ENCODE results near the gene ADI1. TPM values are rescaled to one million over a fixed set of nuclear protein-coding genes. Genes with fewer than 3 reads are reported as not detected.

The ADI1 gene
- total and polyA plus RNA-seq, 2 of the 8 experiments (the other 6 are each of a cell fraction or from before 2014, with no cell fraction given): 12.2 to 40.2 TPM

DNA sequence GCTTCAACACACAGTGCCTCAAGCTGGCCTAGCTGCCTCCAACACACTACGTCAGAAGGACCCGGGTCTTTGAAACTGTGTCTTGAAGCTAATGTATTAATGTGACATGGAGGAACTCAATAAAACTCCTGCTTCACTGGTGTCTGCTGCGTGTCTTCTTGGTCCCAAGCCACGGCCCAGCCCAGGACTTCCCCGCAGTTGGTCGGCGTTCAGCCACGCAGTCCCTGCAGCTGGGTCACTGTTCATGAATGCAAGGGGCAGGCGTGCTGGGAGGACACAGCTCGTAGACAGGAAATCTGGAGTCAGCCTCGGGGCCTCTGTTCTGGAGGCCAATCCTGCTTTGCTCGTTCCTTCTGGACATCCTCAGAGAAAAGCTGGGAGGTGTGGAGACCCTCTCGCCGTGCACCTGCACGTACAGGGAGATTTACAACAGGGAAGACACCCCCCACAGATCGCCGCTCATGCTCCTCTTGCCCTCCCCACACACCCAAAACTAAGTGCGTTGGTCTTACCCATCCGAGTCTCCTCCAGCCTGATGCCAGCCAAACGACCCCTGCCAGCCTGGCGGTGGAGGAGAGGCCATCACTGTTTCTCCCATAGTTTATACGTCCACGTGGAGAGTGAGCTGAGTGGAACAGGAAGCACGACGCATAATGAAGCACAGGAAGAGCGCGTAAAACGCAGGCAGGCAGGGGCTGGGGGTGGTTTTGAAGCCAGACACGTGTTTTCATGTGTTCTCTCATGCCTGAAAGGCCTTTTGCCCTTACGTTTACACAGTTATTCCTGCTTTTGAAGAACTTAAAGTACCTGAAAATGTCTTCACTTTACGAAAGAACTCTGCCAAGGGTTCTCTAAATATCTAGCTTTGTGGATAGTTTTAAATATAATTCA is 39.7 kb downstream of the ADI1 start:
- Histone ChIP-seq H3K56ac (replicated peaks; ENCODE audit: insufficient read length, low read depth, low read length) (no peak overlapping the region), H3K36me3 (ENCODE audit: control insufficient read depth in 2 of 4, insufficient read depth in 4 of 4, low read length in 3 of 4) (peaks cover 0 to 16% (median 0%) of the 10 kb centered on the region in 4 experiments; a peak in 3 of 8 replicates), H3K18ac (ENCODE audit: extremely low read depth, low read length) (no peak overlapping the region), H2BK15ac (ENCODE audit: low read length) (no peak overlapping the region), H4K8ac (ENCODE audit: extremely low read depth, insufficient read depth, low read length) (peak overlapping the region; percentile 12; the same call in 1 of the 2 replicates), H3K4ac (replicated peaks; ENCODE audit: insufficient read length, low read depth, low read length) (no peak overlapping the region), H2AK5ac (ENCODE audit: low read depth, low read length) (no peak overlapping the region), H4K20me1 (replicated peaks in 1 of 2; ENCODE audit: control insufficient read depth in 1 of 2, insufficient read depth in 2 of 2, low read length in 2 of 2) (no peaks in the 10 kb centered on the region), H3K23me2 (ENCODE audit: low read depth, low read length) (0 out of 2 replicates have a peak, but pooled peaks cover 2% of the 10 kb centered on the region), H3K27ac (ENCODE audit: low read depth, low read length) (no peak overlapping the region), H2AFZ (ENCODE audit: low read length) (no peak overlapping the region), H3K9me3 (ENCODE audit: insufficient read depth in 2 of 2, low read depth in 1 of 2, low read length in 1 of 2) (no peaks in the 10 kb centered on the region), H3K4me2 (ENCODE audit: insufficient read depth in 1 of 2, low read depth in 2 of 2, low read length in 2 of 2) (no peak overlapping the region), H3K14ac (ENCODE audit: insufficient read length) (no peak overlapping the region), H3K79me1 (ENCODE audit: low read depth, low read length) (no peaks in the 10 kb centered on the region), H2BK120ac (replicated peaks; ENCODE audit: low read depth, low read length) (no peak overlapping the region), H2BK12ac (ENCODE audit: low read depth, low read length) (no peak overlapping the region), H3K27me3 (replicated peaks in 1 of 4; ENCODE audit: control insufficient read depth in 3 of 4, extremely low read depth in 1 of 4, insufficient read depth in 3 of 4, low read length in 3 of 4) (no peaks in the 10 kb centered on the region), H3K79me2 (ENCODE audit: control insufficient read depth in 1 of 2, insufficient read depth in 2 of 2, low read length in 2 of 2) (no peaks in the 10 kb centered on the region), H2BK20ac (ENCODE audit: low read length) (no peak overlapping the region), H3K9ac (replicated peaks in 1 of 4; ENCODE audit: extremely low read depth in 1 of 4, low read depth in 3 of 4, low read length in 3 of 4) (no peak overlapping the region), H3K4me3 (ENCODE audit: extremely low read depth in 1 of 4, insufficient read depth in 2 of 4, low read depth in 3 of 4, low read length in 4 of 4) (no peak overlapping the region), H2BK5ac (ENCODE audit: low read depth, low read length) (no peak overlapping the region), H4K5ac (ENCODE audit: insufficient read length, low read depth, low read length) (no peak overlapping the region), H3K23ac (ENCODE audit: insufficient read length) (no peak overlapping the region), H4K91ac (replicated peaks; ENCODE audit: insufficient read length, low read length) (no peak overlapping the region), H3K4me1 (replicated peaks in 1 of 4; ENCODE audit: control insufficient read depth in 3 of 4, insufficient read depth in 4 of 4, low read length in 3 of 4) (no peaks in the 10 kb centered on the region; a peak in 1 of 7 replicates)
- no peak for DNase-seq (ENCODE audit: low read depth in 1 of 2, low spot score in 2 of 2)
- POLR2A ChIA-PET (ENCODE audit: partially characterized antibody): interaction anchor here (0.5 to 1.3 kb wide), 3 partner anchors 14 to 79 kb away, joined by 3 read pairs; partner anchors contain the start of gene RNASEH1
- no peak for FAIRE-seq
- WGBS, 2 experiments (ENCODE audit: extremely low coverage in 1 of 2, insufficient coverage in 1 of 2, insufficient read length in 1 of 2, insufficient replicate concordance in 2 of 2, low coverage in 1 of 2, low lambda C conversion rate in 2 of 2, missing lambda C conversion rate in 1 of 2): 95% methylated on average over 30 of the region's 31 CpGs; no CpG with 5 or more reads in 1 of the 2 experiments
- no peak for TF ChIP-seq CHD1 (IDR thresholded peaks at IDR 0.05; ENCODE audit: low read depth, low read length)
- CTCF ChIA-PET (ENCODE audit: partially characterized antibody): interaction anchor here (0.6 to 15.8 kb wide), 5 partner anchors 14 to 300 kb away, joined by 3 to 152 read pairs (median 5); no protein-coding TSS in a partner anchor

All from H1 (cell line).